Mucosa of descending colon (tissue), 3 donors: ENCODE results near the gene GOLGA8S. TPM values are rescaled to one million over a fixed set of nuclear protein-coding genes. Genes with fewer than 3 reads are reported as not detected.
"Not testable (repeated sequence)": the region's sequence is repeated elsewhere in the genome, so short reads cannot be mapped to it uniquely, and the experiment has no call there.

Experiments used
- ATAC-seq: fragments of 200-7000 bp; cut with Tn5 transposase; one replicate; pipeline ENCODE4 v1.9.1; 2020; ENCODE audit warnings: mild to moderate bottlenecking, moderate library complexity
- DNase-seq, 3 donors: peaks; one replicate each; pipeline ENCODE4 v3.0.0-alpha.2; 2020
- H3K36me3 ChIP-seq: fragments of 200-600 bp; one replicate; pipeline ENCODE4 v1.8.0; 2021; ENCODE audit warnings: low read depth, mild to moderate bottlenecking
- H3K4me1 ChIP-seq: fragments of 200-600 bp; one replicate; pipeline ENCODE4 v1.8.0; 2021; ENCODE audit warnings: low read depth, mild to moderate bottlenecking
- H3K4me3 ChIP-seq: fragments of 200-600 bp; one replicate; pipeline ENCODE4 v1.8.0; 2021; ENCODE audit warnings: mild to moderate bottlenecking
- H3K9me3 ChIP-seq: fragments of 200-600 bp; one replicate; pipeline ENCODE4 v1.8.0; 2021; ENCODE audit warnings: mild to moderate bottlenecking
- intact Hi-C, 2 donors: fragments of 100-400 bp; cut with DNase I in 1 of 2; cut with micrococcal nuclease in 1 of 2; formaldehyde crosslinking; loops; one replicate each; pipeline versions ENCODE4 v1.11.0 to v1.11.1; 2022; cut with DNase I, micrococcal nuclease
- long read RNA-seq, 2 donors: library from polyadenylated mRNA; unstranded; transcript quantifications; one replicate each; pipeline ENCODE4 v2.0.0, GENCODE V29; 2019 to 2021
- total RNA-seq, 3 donors: library from RNA; stranded (reverse); fragmentation: NEBNext Ultra II Directional in 2 of 3; extraction: Animal tissue kit (Norgen Biotek cat#: 25700) in 2 of 3; gene quantifications; one replicate each; pipeline versions ENCODE4 v1.2.1 to v1.2.4, GENCODE V29; 2021 to 2023
- TF ChIP-seq, protein P1 (sequence below): fragments of 200-600 bp; IDR thresholded peaks from one replicate; pipeline ENCODE4 v1.8.0; 2022; ENCODE audit warnings: antibody characterized with exemption, mild to moderate bottlenecking
- donor health status: DM: no; HTN: no; CAD: no; lungs with moderate emphysema.
- donor health status: DM: no; HTN: no; CAD: no.
- donor health status: DM: no; HTN: yes; CAD: no.

The GOLGA8S gene, protein sequence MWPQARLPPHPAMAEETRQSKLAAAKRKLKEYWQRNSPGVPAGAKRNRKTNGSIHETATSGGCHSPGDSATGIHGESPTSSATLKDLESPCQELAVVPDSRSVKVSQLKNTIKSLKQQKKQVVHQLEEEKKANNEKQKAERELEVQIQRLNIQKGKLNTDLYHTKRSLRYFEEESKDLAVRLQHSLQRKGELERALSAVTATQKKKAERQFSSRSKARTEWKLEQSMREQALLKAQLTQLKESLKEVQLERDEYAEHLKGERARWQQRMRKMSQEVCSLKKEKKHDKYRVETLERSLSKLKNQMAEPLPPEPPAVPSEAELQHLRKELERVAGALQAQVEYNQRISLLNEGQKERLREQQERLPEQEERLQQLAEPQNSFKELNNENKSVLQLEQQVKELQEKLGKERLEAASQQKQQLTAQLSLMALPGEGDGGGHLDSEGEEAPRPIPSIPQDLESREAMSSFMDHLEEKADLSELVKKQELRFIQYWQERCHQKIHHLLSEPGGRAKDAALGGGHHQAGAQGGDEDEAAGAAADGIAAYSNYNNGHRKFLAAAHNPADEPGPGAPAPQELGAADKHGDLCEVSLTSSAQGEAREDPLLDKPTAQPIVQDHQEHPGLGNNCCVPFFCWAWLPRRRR
- under 1 TPM; 0.07 to 0.38 (median 0.32) TPM for total RNA-seq
- long read RNA-seq, donor 1, result 0 reads
- long read RNA-seq, donor 2, result 0 reads

DNA sequence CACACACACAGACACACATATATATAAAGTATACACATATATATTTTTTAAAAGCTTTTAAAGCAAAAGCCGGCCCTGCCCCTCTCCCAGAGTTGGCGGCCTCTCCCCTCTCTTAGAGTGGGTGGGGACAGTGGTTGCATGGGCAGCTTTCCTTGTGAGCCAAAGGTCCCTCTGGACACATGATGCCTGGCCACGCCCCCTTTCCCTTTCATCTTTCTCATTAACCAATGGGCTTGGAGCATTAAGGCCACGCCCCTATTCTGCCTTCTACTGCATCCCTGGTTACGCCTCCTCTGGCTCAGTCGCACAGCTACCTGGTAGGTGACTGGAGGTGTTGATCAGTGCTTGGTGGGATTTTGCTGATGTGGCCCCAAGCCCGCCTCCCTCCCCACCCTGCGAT, at the start of gene GOLGA8S:
Gene GOLGA8S (plus strand): TSS at position 301 of the 400 bp plus-strand sequence. CDS start 62 bp downstream, at position 363.
- ATAC-seq, intact Hi-C loops, H3K4me1 ChIP-seq: not testable (repeated sequence)

DNA sequence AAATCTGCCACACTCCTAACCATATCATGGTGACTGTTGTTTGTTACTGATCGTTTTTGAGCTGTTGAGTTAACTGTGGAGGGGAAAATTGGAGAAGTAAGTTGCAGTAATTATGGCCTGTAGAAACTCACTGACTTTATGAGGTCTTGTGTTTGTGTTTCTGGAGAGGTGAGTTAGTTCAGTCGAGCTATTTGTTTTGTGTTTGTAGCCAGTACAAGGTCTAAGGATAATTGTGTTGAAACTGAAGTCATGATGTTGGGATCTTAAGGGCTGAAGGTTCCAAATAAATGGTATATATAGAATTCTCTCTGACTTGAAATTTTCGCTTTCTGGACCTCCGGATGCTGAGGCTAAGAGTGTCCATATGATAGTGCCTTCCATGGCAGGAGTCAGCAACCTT, 49.7 kb upstream of the GOLGA8S start:
- H3K4me1 ChIP-seq, result peaks cover 12% of the 10 kb centered on the region
- H3K36me3 ChIP-seq, intact Hi-C loops, H3K4me3 ChIP-seq, DNase-seq, H3K9me3 ChIP-seq: not testable (repeated sequence)
- peak; percentile 73 for ATAC-seq

More for the DNA sequence above, at the start of gene GOLGA8S:
- not testable (repeated sequence) for DNase-seq, H3K9me3 ChIP-seq, H3K36me3 ChIP-seq, H3K4me3 ChIP-seq

DNA sequence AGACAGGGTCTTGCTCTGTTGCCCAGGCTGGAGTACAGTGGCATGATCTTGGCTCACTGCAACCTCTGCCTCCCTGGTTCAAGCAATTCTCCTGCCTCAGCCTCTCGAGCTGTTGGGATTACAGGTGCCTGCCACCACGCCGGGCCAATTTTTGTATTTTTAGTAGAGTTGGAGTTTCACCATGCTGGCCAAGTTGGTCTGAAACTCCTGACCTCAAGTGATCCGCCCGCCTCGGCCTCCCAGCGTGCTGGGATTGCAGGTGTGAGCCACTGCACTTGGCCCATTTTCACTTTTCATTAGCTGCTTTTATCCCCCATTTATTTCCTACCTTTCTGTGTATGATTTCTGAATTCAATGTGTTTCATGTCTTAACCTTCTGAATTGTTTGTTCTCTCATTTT, 48.6 kb upstream of the GOLGA8S start:
- DNase-seq, result peak in 2 of 3 donors; percentile 36 to 47

DNA sequence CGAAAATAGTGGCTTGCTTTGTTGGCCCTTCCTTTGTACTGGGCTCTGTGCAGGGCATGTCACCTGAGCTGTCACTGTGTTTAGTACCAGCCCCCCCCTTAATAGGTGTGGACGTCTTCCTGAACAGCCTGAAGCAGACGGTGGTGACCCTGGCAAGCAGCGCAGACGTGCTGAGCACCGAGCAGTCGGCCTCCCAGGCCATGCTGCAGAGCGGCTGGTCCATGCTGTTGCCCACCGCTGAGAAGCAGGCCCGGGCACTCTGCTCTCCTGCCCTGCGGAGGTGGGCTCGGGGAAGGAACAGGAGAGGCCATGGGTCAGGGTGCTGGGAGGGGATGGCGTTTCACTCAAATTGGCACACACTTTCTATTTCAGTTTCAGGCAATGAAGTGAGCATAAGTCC, 43.3 kb upstream of the GOLGA8S start:
- H3K36me3 ChIP-seq, result peaks cover 10% of the 10 kb centered on the region
- H3K9me3 ChIP-seq, H3K4me1 ChIP-seq, H3K4me3 ChIP-seq, DNase-seq, ATAC-seq, intact Hi-C loops: not testable (repeated sequence)

More for the DNA sequence above, 48.6 kb upstream of the GOLGA8S start:
- H3K36me3 ChIP-seq, result peaks cover 10% of the 10 kb centered on the region
- intact Hi-C loops, H3K4me3 ChIP-seq, ATAC-seq, H3K9me3 ChIP-seq: not testable (repeated sequence)
- peaks cover 12% of the 10 kb centered on the region for H3K4me1 ChIP-seq

DNA sequence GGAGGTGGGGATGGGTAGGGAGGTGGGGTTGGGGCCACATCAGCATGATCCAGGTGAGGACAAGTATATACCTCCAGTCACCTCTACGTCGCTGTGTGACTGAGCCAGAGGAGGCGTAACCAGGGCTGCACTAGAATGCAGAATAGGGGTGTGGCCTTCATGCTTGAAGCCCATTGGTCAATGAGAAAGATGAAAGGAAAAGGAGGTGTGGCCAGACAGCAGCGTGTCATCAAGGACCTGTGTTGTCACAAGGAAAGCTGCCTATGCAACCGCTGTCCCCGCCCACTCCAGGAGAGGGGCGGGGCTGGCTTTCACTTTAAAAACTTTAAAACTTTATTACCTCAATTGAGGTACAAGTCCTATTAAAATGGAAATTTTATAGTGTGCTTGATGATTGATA, 20.5 kb upstream of the GOLGA8S start, which contains the start of gene GOLGA6L26:
Gene GOLGA6L26 (minus strand): TSS at position 101 of the 400 bp plus-strand sequence. CDS start 61 bp downstream, at position 40.
- intact Hi-C loops, H3K4me1 ChIP-seq, H3K36me3 ChIP-seq, H3K9me3 ChIP-seq, DNase-seq, H3K4me3 ChIP-seq, ATAC-seq: not testable (repeated sequence)

DNA sequence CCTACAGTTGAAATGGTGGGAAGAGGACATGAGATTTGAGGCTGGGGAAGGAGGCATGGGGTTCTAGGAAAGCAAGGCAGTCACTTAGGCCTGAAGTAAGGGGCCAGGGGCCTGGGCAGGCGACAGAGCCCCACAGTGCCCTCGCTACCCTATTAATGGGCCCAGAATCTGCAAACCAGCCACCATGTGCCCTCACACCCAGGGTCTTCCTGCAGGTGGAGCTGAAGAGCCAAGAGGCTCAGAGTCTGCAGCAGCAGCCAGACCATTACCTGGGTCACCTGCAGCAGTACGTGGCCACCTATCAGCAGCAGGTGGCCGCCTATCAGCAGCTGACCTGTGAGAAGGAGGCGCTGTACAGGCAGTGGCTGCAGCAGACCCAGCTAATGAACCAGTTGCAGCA, 8.1 kb downstream of the GOLGA8S start:
- intact Hi-C loops, H3K9me3 ChIP-seq, H3K4me3 ChIP-seq, ATAC-seq, H3K36me3 ChIP-seq, H3K4me1 ChIP-seq: not testable (repeated sequence)
- peak in 2 of 3 donors; percentile 51 to 58 for DNase-seq

DNA sequence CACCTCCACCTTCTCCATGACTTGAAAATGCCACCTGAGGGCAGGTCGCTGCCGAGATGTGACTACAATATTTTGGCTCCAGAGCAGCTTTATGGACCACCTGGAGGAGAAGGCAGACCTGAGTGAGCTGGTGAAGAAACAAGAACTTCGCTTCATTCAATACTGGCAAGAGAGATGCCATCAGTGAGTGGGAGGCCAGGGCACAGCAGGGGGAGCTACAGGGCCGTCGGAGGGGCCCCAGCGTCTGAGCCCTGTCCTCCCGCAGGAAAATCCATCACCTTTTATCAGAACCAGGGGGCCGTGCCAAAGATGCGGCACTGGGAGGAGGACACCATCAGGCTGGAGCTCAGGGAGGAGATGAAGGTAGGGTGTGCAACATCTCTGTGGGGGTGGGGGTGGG, 9.7 kb downstream of the GOLGA8S start:
- H3K4me1 ChIP-seq, H3K36me3 ChIP-seq, H3K9me3 ChIP-seq, DNase-seq, ATAC-seq, H3K4me3 ChIP-seq, intact Hi-C loops: not testable (repeated sequence)

DNA sequence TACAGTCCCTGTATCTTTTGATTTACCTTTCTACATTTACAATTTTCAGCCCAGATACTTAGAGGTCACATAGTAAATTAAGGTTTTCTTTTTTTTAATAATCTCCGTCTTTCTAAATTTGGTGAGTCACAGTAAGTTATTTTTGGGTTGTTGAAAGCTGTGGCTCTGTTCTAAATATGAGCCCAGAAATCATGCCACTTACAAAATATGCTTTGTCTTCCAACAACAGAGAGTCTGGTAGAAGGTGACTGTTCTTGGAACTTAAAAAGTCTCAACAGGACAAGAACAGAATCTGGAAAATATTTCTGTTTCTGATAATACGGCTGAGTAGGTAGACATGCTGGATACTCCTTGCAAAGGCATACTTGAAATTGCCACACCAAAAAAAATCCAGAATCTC, 16.0 kb downstream of the GOLGA8S start:
- Histone ChIP-seq H3K36me3 (no peaks in the 10 kb centered on the region), H3K4me3 (no peak overlapping the region)
- ATAC-seq, result no peak

DNA sequence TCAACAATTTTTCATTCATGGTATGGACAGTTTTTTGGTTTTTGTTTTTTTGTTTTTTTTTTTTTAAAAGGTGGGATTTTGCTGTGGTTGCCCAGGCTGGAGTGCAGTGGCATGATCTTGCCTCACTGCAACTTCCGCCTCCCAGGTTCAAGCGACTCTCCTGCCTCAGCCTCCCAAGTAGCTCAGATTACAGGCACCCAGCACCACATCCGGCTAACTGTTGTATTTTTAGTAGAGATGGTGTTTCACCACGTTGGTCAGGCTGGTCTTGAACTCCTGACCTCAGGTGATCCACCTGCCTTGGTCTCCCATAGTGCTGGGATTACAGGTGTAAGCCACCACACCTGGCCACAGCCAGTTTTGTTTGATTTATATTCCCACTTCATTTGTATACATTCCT, 16.6 kb downstream of the GOLGA8S start:
- intact Hi-C loops, ATAC-seq, H3K36me3 ChIP-seq, H3K9me3 ChIP-seq, DNase-seq, H3K4me3 ChIP-seq, H3K4me1 ChIP-seq: not testable (repeated sequence)

More for the DNA sequence above, 16.0 kb downstream of the GOLGA8S start:
- H3K9me3 ChIP-seq, result no peaks in the 10 kb centered on the region
- TF ChIP-seq, protein P1, sequence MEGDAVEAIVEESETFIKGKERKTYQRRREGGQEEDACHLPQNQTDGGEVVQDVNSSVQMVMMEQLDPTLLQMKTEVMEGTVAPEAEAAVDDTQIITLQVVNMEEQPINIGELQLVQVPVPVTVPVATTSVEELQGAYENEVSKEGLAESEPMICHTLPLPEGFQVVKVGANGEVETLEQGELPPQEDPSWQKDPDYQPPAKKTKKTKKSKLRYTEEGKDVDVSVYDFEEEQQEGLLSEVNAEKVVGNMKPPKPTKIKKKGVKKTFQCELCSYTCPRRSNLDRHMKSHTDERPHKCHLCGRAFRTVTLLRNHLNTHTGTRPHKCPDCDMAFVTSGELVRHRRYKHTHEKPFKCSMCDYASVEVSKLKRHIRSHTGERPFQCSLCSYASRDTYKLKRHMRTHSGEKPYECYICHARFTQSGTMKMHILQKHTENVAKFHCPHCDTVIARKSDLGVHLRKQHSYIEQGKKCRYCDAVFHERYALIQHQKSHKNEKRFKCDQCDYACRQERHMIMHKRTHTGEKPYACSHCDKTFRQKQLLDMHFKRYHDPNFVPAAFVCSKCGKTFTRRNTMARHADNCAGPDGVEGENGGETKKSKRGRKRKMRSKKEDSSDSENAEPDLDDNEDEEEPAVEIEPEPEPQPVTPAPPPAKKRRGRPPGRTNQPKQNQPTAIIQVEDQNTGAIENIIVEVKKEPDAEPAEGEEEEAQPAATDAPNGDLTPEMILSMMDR, result no peak
- H3K4me1 ChIP-seq, result no peaks in the 10 kb centered on the region
- DNase-seq, result no peak
- intact Hi-C loops, result no loop called here

DNA sequence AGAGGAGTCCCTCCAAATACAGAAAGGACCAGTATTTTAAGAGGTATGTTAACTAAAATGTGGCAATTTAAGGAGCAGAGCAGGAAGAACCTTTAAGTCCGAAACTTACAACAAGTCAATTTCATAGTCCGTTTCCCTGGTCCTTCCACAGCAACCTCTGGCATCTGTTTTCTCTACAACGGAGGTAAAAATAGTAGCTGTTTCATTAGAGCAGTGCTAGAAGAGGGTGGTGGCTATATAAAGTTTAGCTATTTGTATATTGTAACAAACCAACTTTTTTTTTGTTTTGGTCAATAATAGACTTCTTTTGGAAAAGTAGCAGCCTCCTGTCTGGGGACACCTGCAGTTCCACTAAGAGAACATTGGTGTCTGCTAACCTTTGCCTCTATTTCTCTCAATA, 17.3 kb downstream of the GOLGA8S start:
- ATAC-seq, intact Hi-C loops, H3K4me1 ChIP-seq: not testable (repeated sequence)

More for the DNA sequence above, 17.3 kb downstream of the GOLGA8S start:
- H3K4me3 ChIP-seq, DNase-seq, H3K9me3 ChIP-seq, H3K36me3 ChIP-seq: not testable (repeated sequence)
